Mucosa of descending colon (tissue), 3 donors: ENCODE results near the gene DOCK8. TPM values are rescaled to one million over a fixed set of nuclear protein-coding genes. Genes with fewer than 3 reads are reported as not detected.

ENCODE experiments used
- ATAC-seq: fragments of 200-7000 bp; cut with Tn5 transposase; one replicate; pipeline ENCODE4 v1.9.1; 2020; ENCODE audit warnings: mild to moderate bottlenecking, moderate library complexity
- DNase-seq, 3 donors: peaks; one replicate each; pipeline ENCODE4 v3.0.0-alpha.2; 2020
- H3K36me3 ChIP-seq: fragments of 200-600 bp; one replicate; pipeline ENCODE4 v1.8.0; 2021; ENCODE audit warnings: low read depth, mild to moderate bottlenecking
- H3K4me1 ChIP-seq: fragments of 200-600 bp; one replicate; pipeline ENCODE4 v1.8.0; 2021; ENCODE audit warnings: low read depth, mild to moderate bottlenecking
- H3K4me3 ChIP-seq: fragments of 200-600 bp; one replicate; pipeline ENCODE4 v1.8.0; 2021; ENCODE audit warnings: mild to moderate bottlenecking
- H3K9me3 ChIP-seq: fragments of 200-600 bp; one replicate; pipeline ENCODE4 v1.8.0; 2021; ENCODE audit warnings: mild to moderate bottlenecking
- CTCF ChIP-seq: fragments of 200-600 bp; IDR thresholded peaks from one replicate; pipeline ENCODE4 v1.8.0; 2022; ENCODE audit warnings: antibody characterized with exemption, mild to moderate bottlenecking
- intact Hi-C, 2 donors: fragments of 100-400 bp; cut with DNase I in 1 of 2; cut with micrococcal nuclease in 1 of 2; formaldehyde crosslinking; loops; one replicate each; pipeline versions ENCODE4 v1.11.0 to v1.11.1; 2022; cut with DNase I, micrococcal nuclease
- total RNA-seq, 3 donors: library from RNA; stranded (reverse); fragmentation: NEBNext Ultra II Directional in 2 of 3; extraction: Animal tissue kit (Norgen Biotek cat#: 25700) in 2 of 3; gene quantifications; one replicate each; pipeline versions ENCODE4 v1.2.1 to v1.2.4, GENCODE V29; 2021 to 2023
- donor health status: DM: no; HTN: no; CAD: no; lungs with moderate emphysema.
- donor health status: DM: no; HTN: no; CAD: no.
- donor health status: DM: no; HTN: yes; CAD: no.

Gene DOCK8
- total RNA-seq, 3 donors from 2014 or later = 13.5 to 16.6 (median 15.7) TPM

GRCh38 chr9:486156-486555, 271.5 kb downstream of the DOCK8 start:
- ATAC-seq = no peak
- no peak for DNase-seq
- intact Hi-C loops = no loop called here
- peaks cover 5% of the 10 kb centered on the region for H3K4me1 ChIP-seq
- H3K4me3 ChIP-seq = no peak overlapping the region
- H3K36me3 ChIP-seq = no peaks in the 10 kb centered on the region
- H3K9me3 ChIP-seq = no peaks in the 10 kb centered on the region
- TF ChIP-seq CTCF = no peak

- intact Hi-C loops = no loop called here
- H3K36me3 ChIP-seq = no peaks in the 10 kb centered on the region
- no peak for ATAC-seq
- no peak overlapping the region for H3K4me3 ChIP-seq
- no peaks in the 10 kb centered on the region for H3K9me3 ChIP-seq
- no peak for DNase-seq
- no peak for TF ChIP-seq CTCF
- H3K4me1 ChIP-seq = peaks cover 5% of the 10 kb centered on the region
Measured at GRCh38 chr9:487429-487828, 272.8 kb downstream of the DOCK8 start.

DNA sequence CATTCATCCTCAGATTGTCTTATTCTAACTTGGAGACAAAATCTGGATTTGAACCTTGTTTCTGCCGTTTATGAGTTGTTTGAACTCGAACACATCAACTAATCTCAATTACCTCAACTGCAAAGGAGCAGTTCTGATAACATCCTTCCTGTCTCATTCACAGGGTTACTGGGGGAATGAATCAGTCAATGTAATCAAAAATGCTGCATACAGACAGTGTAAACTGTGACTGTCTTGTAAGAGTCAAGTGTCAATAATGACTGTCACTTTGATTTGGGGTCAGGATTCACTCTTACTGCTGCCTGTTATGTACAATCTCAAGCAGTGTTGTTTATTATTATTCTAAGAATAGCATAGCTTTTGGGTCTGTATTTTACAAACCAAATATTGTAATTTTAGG, 273.8 kb downstream of the DOCK8 start:
- H3K4me3 ChIP-seq = no peak overlapping the region
- H3K9me3 ChIP-seq = no peaks in the 10 kb centered on the region
- H3K4me1 ChIP-seq = peaks cover 5% of the 10 kb centered on the region
- no peak for TF ChIP-seq CTCF
- intact Hi-C loops = no loop called here
- no peaks in the 10 kb centered on the region for H3K36me3 ChIP-seq
- DNase-seq (no peak), ATAC-seq (peak; percentile 32)

- Histone ChIP-seq H3K4me1 (peaks cover 5% of the 10 kb centered on the region), H3K9me3 (no peaks in the 10 kb centered on the region), H3K4me3 (no peak overlapping the region), H3K36me3 (no peaks in the 10 kb centered on the region)
- intact Hi-C loops = no loop called here
- no peak for TF ChIP-seq CTCF
- no peak for DNase-seq
- peak; percentile 61 for ATAC-seq
Measured at GRCh38 chr9:489198-490197, 274.8 kb downstream of the DOCK8 start.

- intact Hi-C loops = no loop called here
- no peak for DNase-seq
- ATAC-seq = peak; percentile 71
Measured at GRCh38 chr9:494764-495163, 280.1 kb downstream of the DOCK8 start.

More at GRCh38 chr9:494764-495163, 280.1 kb downstream of the DOCK8 start:
- Histone ChIP-seq H3K4me1 (peaks cover 4% of the 10 kb centered on the region), H3K4me3 (no peak overlapping the region), H3K36me3 (no peaks in the 10 kb centered on the region), H3K9me3 (no peaks in the 10 kb centered on the region)
- TF ChIP-seq CTCF = no peak
